ENCODE data around the gene BRINP3. TPM values are rescaled to one million over a fixed set of nuclear protein-coding genes. Genes with fewer than 3 reads are reported as not detected.
A peak's percentile ranks its signal among the peaks of the same experiment; 100 is the strongest.

BRINP3 gene
- total and polyA plus RNA-seq, 2 donors (not counting 3 experiments of a cell fraction or from before 2014, with no cell fraction given), result not detected

DNA sequence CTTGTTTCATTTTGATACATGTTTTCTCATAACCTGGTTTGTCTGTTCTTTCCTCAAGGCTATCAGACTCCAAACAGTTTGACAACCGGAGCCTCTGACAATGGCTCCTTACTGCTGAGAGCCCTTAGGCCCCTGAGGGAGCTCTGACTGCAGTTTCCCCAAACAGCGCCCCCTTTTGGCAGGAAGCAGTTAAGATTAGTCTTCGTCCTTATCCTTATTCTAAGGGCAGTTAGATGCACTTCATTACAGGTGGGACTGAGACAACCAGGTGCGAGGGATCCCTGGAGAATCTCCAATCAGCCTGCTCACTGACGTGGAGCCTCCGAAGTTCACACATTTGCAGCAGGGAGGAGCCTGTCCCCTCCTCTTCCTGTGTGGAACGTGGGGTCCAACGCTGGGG, 393.1 kb downstream of the BRINP3 start:
- dilution Hi-C loops (cut with MboI; ENCODE audit: extremely low pct_ligation_motif_present, low sequenced_read_pairs) (no loop called here), intact Hi-C loops (cut with micrococcal nuclease) (no loop called here)
- no peak overlapping the region for H3K27ac ChIP-seq (ENCODE audit: insufficient read depth, low read depth, low read length)
- CTCF ChIA-PET, result interaction anchor here (1.4 kb wide), 1 partner anchor 11 kb away, joined by 3 read pairs; no protein-coding TSS in a partner anchor
- H3K9ac ChIP-seq (replicated peaks; ENCODE audit: extremely low read depth, insufficient read depth, low read length), result no peak overlapping the region
- H2AFZ ChIP-seq (ENCODE audit: low read depth, low read length), result peak overlapping the region; percentile 54
- POLR2A ChIA-PET, result no interaction called here
- no peaks in the 10 kb centered on the region for H3K27me3 ChIP-seq (ENCODE audit: control insufficient read depth in 2 of 2, insufficient read depth in 2 of 2, low read length in 2 of 2)
- FAIRE-seq, result no peak
- H3K9me1 ChIP-seq (replicated peaks; ENCODE audit: control insufficient read depth, extremely low read depth, insufficient read depth, low read length), result no peaks in the 10 kb centered on the region
- H3K9me3 ChIP-seq (replicated peaks; ENCODE audit: control insufficient read depth, insufficient read depth, low read length), result no peaks in the 10 kb centered on the region
- H3K4me2 ChIP-seq (ENCODE audit: insufficient read depth, low read length), result no peak overlapping the region
- BruUV-seq (replicated peaks), result no TSS peak
- H3K36me3 ChIP-seq (ENCODE audit: control insufficient read depth in 2 of 2, extremely low read depth in 1 of 2, insufficient read depth in 2 of 2, low read length in 2 of 2), result no peaks in the 10 kb centered on the region
- DNase-seq (ENCODE audit: low read depth, low spot score), result no peak
- no peaks in the 10 kb centered on the region for H4K20me1 ChIP-seq (replicated peaks; ENCODE audit: control insufficient read depth, extremely low read depth, insufficient read depth, low read length)
- H3K79me2 ChIP-seq (ENCODE audit: control insufficient read depth, insufficient read depth, low read length), result no peaks in the 10 kb centered on the region
- no peak for TF ChIP-seq FOS (IDR thresholded peaks at IDR 0.05; ENCODE audit: borderline replicate concordance, insufficient read depth, low read length)
- TF ChIP-seq, protein P1, sequence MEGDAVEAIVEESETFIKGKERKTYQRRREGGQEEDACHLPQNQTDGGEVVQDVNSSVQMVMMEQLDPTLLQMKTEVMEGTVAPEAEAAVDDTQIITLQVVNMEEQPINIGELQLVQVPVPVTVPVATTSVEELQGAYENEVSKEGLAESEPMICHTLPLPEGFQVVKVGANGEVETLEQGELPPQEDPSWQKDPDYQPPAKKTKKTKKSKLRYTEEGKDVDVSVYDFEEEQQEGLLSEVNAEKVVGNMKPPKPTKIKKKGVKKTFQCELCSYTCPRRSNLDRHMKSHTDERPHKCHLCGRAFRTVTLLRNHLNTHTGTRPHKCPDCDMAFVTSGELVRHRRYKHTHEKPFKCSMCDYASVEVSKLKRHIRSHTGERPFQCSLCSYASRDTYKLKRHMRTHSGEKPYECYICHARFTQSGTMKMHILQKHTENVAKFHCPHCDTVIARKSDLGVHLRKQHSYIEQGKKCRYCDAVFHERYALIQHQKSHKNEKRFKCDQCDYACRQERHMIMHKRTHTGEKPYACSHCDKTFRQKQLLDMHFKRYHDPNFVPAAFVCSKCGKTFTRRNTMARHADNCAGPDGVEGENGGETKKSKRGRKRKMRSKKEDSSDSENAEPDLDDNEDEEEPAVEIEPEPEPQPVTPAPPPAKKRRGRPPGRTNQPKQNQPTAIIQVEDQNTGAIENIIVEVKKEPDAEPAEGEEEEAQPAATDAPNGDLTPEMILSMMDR (IDR thresholded peaks at IDR 0.05; ENCODE audit: extremely low read depth in 1 of 2, insufficient read depth in 1 of 2, low read depth in 1 of 2, low read length in 2 of 2), result peak in 1 of 2 donors; percentile 9
- TF ChIP-seq, protein P2, sequence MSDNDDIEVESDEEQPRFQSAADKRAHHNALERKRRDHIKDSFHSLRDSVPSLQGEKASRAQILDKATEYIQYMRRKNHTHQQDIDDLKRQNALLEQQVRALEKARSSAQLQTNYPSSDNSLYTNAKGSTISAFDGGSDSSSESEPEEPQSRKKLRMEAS (IDR thresholded peaks at IDR 0.05; ENCODE audit: insufficient read depth, insufficient read length), result no peak
- no peak overlapping the region for H3K4me3 ChIP-seq (replicated peaks in 1 of 3; ENCODE audit: insufficient read depth in 1 of 3, low read depth in 1 of 3, low read length in 3 of 3)
- no peaks in the 10 kb centered on the region for H3K4me1 ChIP-seq (ENCODE audit: control insufficient read depth, extremely low read depth, insufficient read depth, low read length)

DNA sequence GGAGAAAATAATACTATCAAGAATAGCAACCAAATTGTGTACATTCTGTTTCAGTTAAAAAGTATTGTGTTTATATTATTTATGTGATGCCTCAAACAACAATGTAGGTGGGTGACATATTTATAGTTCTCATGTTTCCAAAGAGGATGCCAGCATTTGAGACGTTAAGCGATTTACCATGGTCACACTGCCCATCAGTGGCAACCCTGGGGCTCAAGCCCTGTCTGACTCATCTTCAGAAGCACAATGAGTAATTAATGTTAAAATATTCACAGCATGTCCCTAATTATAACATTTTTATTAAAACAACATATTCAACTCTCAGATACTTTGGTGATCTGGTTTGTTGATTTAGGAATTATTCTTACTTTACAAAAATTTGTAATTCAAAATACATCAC, 409.4 kb downstream of the BRINP3 start:
- DNase-seq (ENCODE audit: low read depth, low spot score), result no peak
- H3K4me1 ChIP-seq (ENCODE audit: control insufficient read depth, extremely low read depth, insufficient read depth, low read length), result no peaks in the 10 kb centered on the region
- ChIA-PET CTCF (no interaction called here), POLR2A (no interaction called here)
- H4K20me1 ChIP-seq (replicated peaks; ENCODE audit: control insufficient read depth, extremely low read depth, insufficient read depth, low read length), result no peaks in the 10 kb centered on the region
- no peaks in the 10 kb centered on the region for H3K27me3 ChIP-seq (ENCODE audit: control insufficient read depth in 2 of 2, insufficient read depth in 2 of 2, low read length in 2 of 2)
- no peaks in the 10 kb centered on the region for H3K36me3 ChIP-seq (ENCODE audit: control insufficient read depth in 2 of 2, extremely low read depth in 1 of 2, insufficient read depth in 2 of 2, low read length in 2 of 2)
- no peak for FAIRE-seq
- intact Hi-C loops (cut with micrococcal nuclease), result no loop called here
- no peaks in the 10 kb centered on the region for H3K9me1 ChIP-seq (replicated peaks; ENCODE audit: control insufficient read depth, extremely low read depth, insufficient read depth, low read length)
- no peak overlapping the region for H3K9ac ChIP-seq (replicated peaks; ENCODE audit: extremely low read depth, insufficient read depth, low read length)
- BruUV-seq (replicated peaks), result no TSS peak
- H2AFZ ChIP-seq (ENCODE audit: low read depth, low read length), result no peak overlapping the region
- H3K27ac ChIP-seq (ENCODE audit: insufficient read depth, low read depth, low read length), result no peak overlapping the region
- no peak overlapping the region for H3K4me3 ChIP-seq (replicated peaks in 1 of 3; ENCODE audit: insufficient read depth in 1 of 3, low read depth in 1 of 3, low read length in 3 of 3)
- dilution Hi-C loops (cut with MboI; ENCODE audit: extremely low pct_ligation_motif_present, low sequenced_read_pairs), result no loop called here
- no peak for TF ChIP-seq POLR2AphosphoS5 (IDR thresholded peaks at IDR 0.05; ENCODE audit: insufficient read depth, low read depth, low read length)
- no peaks in the 10 kb centered on the region for H3K9me3 ChIP-seq (replicated peaks; ENCODE audit: control insufficient read depth, insufficient read depth, low read length)
- no peaks in the 10 kb centered on the region for H3K79me2 ChIP-seq (ENCODE audit: control insufficient read depth, insufficient read depth, low read length)
- no peak overlapping the region for H3K4me2 ChIP-seq (ENCODE audit: insufficient read depth, low read length)

All from endothelial cell of umbilical vein (primary cell).